HG03354 (cell line): Measurements from ENCODE around the gene MYBBP1A.

Experiments used
- ATAC-seq: cut with Tn5 transposase; IDR thresholded peaks from one replicate; pipeline ENCODE4 v1.9.1; 2021; ENCODE audit warnings: mild to moderate bottlenecking; ENCODE audit not compliant: unreplicated experiment, poor library complexity, severe bottlenecking

The MYBBP1A gene

DNA sequence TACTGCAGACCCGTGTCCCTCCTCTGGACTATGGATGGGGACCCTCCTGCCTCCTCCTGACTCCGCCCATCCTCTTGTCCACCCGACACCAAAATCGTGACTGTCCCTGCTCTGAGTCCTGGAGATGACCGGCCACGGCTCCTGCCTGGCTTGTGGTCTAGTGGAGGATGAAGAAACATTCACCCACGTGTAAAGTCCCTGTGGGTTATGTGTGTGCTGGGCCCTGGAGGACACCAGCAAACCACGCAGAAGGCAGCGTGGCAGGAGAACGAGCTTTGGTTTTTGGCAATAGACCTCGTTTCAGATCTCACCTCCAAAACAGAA lies 44.6 kb downstream of the MYBBP1A start:
- ATAC-seq, result no peak

DNA sequence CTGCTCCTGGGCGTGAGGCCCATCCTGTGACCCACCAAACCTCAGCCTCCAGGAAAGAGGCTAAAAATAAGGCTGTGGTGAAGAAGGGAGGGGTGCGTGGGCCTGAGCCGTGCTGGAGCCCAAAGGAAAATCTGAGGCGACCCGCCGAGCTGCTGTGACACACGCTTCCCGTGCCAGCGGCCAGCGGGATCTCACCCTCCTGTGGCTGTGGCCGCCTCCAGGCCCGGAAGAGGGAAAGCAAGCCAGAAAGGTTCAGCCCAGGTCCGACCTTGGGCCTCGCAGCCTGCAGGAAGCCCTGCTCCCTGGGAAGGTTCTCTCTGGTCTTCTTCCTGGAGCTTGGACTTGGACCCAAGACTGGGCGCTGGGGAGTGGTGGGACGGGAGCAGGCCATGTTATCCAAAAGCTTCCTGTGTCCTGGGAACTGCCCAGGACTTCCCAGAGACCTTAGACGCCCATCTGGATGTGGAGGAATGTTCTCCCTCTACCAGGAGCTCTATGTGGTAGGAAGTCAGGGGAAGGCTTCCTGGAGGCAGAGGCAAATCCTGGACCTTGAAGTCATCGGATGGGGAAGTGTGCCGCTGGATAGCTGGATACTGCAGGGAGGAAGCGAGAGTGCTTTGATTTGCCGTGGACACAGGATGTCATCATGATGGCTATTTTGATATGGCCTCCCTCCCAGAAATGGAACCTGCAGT lies 45.1 kb downstream of the MYBBP1A start:
- no peak for ATAC-seq

DNA sequence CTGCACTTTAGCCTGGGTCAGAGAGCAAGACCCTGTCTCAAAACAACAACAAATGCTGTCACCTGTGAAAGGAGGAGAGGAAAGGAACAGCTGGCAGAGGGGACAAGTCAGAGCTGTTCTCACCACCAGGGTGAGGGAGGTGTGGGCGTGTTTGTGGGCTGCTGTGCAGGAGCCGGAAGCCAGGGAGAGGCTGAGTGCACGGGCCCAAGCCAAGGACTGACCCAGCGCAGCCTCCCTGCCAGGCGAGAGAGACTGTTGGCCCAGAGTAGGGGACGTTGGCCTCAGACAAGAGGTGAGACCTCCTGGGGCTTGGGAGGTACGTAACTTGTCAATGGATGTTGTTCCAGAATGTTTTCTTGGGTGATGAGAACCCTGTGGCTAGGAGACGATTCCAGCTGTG lies 45.8 kb downstream of the MYBBP1A start:
- no peak for ATAC-seq

DNA sequence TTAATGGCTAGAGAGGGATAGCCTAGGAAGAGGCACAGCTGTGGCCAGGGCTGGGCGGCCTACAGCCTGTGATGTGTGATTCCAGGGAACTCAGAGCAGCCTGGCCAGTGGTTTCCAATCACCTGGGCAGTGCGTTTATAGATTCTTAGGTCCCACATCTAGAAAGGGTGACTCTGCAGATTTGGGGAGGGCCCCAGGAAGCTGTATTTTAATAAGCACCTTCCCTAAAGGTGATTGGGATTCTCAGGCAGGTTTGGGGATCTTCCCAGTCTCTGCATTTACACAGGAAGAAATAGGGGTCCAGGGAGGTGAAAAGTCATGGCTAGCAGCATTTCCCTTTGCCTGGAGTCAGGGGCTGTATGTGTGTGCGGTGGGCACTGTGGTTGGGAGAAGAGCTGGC lies 47.0 kb downstream of the MYBBP1A start:
- no peak for ATAC-seq

DNA sequence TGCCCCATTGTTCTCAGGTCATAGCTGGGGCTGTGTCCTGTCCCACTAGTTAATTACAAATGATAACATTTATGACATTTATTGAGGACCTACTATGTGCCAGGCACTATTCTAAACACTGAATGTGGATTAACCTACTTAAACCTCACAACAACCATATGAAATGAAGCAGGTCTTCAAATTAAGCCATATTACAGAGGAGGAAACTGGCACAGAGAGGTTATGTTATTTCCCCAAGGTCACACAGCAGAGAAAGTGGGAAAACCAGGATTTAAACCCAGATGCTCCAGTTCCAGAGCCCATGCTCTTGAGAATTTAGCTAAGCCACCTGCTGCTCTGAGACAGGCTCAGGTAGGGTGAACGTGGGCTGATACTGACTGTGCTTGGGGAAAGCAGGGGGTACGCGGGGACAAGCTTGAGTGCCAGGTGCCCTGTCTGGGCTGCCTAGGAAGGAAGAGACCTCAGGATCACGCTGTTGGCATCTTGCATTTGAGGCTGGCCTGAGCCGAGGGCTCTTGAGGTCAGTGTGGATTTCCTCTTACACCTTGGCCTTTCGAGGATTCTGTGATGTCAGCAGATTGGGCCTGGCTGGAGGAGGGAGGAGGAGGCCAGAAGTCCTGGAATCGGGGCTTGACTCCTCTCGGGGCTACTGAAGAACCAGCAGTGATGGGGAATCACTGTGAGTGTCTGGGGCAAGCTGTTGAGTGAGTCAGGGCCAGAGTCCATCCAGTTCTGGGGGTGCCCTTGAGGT lies 47.6 kb downstream of the MYBBP1A start:
- ATAC-seq, result no peak

DNA sequence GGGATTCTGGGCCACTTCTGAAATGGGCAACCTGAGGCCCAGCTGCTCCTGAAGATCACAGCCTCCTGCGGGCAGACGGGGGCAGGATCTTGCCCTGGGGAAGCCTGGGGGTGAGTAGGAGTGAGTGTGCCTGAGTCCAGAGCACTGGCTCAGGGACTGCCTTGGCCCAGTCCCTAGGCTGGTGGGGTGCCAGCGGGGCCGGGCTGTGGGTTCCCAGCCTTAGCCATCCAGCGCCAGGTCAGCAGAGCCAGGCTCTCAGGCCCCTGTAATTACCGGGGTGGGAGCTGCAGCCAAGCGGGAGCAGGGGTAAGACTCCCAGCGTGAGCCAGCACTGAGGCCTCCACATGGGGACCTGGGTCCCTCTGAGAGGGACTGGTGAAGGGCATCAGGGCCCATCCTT lies 48.3 kb downstream of the MYBBP1A start:
- ATAC-seq, result no peak

DNA sequence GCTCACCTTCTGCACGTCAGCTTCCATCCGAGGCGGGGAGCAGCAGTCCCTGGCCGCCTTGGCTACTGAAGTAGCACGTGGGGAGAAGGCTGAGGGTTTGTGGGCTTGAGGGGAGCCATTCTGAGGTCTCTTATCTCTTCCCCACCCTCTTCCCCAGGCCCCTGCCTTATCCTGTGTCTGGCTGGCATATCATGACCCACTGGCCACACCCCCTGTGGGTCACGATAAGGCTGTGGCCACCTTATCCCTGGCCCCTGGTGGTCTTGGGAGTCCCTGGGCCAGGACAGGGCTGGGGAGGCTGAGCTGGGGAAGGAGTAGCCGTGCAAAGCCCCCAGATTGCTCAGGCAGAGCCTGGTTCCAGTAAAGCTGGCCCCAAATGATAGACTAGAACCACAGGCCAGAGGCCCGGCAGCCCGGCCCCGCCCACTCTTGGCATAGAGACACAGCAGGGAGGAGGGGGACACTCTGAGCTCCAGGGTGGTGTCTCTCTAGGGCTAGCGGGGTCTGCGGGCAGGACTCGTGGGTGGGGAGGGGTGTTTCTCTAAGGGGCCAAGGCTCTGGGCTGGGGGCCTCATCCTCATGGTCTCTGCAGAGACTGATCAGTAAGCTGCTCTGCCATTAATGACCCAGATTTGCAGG lies 48.9 kb downstream of the MYBBP1A start:
- no peak for ATAC-seq

DNA sequence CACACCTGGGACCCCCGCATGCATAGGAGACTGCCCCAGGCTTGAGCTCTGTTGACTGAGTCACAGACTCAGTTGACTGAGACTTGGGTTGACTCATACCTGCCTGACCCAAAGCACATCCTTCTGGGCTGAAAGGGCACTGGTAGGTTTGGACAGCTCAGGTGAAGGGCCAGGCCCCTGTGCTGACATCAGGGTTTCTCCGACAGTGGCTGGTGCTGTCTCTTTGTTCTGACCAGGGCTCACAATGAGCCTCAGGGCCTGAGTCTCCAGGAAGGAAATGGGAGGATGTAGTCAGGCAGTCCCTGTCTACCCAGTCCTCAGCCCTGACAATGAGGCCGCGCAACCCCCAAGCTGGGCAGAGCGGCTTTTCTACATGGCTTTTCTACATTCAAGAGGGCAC lies 50.0 kb downstream of the MYBBP1A start:
- no peak for ATAC-seq

DNA sequence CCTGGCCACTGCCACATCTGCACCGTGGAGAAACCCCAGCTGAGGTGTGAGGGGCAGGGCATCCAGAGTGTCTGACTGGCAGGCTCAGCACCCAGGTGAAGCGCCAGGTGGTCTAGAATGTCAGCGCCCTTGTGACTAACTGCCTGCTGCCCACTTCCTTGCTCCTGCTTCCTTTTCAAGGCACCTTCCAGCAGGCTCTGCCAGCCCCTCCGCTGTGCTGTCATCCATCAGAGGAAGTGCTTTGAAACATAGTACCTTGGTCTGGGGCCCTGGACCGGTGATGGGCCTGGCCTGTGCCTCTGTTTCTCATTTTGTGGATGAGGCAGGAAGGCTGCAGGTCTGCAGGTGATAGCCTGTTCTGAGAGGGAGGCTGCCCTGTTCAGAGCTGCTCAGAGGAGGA lies 51.0 kb downstream of the MYBBP1A start:
- no peak for ATAC-seq

DNA sequence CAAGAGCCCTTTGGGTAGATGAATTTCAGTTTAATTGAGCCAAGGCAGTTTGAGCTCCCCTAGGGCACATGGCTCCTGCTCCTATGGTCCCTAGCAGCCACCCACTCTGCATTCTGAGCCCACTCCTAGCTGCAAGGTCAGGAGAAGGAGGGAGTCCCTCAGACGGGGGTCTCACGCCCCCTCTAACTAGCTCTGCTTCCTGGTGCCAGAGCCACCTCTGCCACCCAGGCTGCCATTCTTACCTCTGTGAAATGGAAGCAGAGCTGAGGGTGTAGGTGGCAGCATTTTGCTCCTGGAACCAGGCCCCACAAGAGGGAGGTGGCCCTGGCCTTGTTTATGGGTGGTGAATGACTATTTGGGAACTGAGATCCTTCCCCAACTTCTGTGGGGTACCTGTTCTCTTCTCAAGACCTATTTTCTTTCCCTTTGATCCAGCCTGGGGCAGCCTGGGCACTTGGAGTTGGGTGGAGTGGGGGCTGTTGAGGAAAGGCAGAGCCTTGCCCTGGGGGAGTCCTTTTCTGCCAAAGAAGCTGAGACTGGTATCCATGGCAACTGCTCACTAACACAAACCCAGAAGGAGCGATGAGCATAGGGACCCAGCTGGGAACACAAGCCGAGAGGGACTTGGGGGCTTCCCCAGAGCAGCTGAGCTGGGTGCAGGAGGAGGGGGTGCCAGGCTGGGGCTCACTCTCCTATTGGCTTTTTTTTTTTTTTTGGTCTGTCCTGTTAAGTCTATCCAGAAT lies 51.7 kb downstream of the MYBBP1A start:
- ATAC-seq, result no peak

DNA sequence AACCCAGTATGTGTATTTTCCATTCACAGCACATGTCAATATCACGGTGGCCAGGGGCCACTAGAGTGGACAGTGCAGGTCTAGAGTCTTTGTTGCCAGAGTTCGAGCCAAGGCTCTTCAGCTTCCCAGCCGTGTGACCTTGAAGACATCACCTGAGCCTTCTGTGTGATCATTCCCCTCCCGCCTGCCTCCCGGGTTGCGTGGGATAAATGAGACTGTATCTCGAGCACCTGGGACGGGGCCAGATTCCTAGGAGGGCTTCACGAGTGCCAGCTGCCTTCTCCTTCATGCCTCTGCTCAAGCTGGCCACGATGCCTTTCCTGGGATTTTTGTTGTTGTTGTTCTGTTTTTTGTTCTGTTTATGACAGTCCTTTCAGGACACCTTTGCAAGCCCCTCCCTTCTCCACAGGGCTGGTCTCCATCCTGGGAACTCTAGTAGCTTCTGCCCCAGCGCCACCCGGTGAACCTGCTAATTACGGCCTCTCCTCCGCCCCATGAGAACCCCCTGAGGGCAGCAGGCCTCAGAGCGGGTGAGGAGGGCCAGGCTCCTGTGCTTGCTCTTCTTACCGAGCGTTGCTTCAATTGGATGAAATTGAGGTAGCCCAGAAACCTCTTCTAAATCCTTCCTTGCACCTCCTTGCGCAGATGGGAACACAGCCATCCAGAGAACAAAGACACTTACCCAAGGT lies 52.6 kb downstream of the MYBBP1A start:
- ATAC-seq, result no peak

DNA sequence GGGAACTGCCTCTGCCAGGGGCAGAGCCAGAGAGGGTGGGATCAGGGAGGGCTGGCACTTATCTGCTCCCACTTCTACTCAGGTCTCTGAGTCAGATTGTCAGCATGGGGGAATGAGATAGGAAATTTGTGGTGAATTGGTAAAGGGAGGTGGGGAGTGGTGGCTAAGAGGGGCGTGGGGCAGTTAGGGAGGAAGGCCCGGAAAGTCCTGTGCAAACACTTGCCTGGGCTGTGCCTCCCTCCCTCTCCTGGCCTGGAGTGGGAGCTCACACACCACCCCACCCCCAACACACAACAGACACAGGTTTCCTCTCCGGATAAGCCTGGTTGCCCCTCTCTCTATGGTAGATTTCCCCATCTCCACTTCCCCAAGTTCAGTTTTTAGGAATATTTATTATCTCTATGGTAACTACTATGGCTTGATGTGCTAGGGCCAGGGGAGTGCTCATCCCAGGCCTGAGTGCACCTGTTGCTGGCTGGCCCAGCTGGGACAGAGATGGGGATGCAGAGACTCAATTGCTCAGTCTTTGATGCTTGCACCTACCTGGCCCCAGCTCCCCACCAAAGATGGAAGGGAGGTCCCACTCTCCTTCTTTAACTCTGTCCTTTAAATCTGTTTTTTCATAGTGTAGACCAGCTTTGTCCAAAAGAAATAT lies 53.8 kb downstream of the MYBBP1A start:
- no peak for ATAC-seq

DNA sequence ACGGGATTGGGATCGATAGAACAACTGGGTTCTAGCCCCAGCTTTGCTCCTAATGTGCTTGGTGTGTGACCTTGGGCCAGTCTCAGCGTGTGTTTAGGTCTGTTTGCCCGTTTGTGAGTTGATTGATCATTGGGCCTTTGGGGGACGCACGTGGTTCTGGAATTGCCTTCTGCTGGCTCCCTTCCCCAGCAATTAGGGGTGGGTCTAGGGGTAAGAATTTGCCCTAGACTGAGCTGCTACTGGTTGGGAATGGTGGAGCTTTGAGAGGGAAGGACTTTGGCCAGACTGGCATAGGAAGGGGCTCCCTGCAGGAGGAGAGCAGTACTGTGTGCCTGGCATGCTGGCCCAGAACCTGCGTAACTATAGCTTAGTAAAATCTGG lies 55.0 kb downstream of the MYBBP1A start:
- no peak for ATAC-seq

DNA sequence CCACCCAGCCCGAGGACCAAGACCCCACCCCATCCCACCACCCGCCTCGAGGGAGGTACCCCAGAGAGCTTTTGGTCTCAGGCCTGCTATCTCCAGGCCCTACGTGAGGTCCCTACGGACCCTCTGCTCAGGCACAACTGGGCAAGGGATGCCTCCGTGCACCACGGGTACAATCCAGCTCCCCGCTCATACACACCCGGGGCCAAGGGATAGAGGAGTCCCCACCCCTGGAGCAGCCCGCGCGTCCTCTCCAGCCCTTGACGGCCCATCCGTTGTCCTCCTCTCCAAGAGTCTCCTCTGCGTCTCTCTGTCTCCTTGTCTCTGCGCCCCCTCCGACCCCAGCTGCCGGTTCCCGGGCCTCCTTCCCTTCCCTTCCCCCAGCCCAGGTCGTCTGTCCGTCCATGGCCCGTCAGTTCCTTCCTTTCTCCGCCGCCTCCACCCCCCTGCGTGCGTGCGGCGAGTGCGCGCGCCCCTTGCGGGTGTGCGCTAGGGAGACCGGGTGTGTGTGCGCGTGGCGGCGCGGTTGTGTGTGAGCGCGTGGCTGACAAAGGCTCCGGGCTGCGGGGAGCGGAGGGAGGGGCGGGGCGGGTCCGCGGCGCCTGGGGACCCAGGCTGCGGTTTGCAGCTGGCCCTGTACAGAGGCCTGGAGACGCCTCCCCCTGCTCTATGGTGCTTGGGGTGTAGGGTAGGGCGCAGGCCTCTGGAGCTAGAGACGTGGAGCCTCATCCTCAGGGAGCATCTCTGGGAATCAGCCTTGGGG lies 55.6 kb downstream of the MYBBP1A start:
- no peak for ATAC-seq

DNA sequence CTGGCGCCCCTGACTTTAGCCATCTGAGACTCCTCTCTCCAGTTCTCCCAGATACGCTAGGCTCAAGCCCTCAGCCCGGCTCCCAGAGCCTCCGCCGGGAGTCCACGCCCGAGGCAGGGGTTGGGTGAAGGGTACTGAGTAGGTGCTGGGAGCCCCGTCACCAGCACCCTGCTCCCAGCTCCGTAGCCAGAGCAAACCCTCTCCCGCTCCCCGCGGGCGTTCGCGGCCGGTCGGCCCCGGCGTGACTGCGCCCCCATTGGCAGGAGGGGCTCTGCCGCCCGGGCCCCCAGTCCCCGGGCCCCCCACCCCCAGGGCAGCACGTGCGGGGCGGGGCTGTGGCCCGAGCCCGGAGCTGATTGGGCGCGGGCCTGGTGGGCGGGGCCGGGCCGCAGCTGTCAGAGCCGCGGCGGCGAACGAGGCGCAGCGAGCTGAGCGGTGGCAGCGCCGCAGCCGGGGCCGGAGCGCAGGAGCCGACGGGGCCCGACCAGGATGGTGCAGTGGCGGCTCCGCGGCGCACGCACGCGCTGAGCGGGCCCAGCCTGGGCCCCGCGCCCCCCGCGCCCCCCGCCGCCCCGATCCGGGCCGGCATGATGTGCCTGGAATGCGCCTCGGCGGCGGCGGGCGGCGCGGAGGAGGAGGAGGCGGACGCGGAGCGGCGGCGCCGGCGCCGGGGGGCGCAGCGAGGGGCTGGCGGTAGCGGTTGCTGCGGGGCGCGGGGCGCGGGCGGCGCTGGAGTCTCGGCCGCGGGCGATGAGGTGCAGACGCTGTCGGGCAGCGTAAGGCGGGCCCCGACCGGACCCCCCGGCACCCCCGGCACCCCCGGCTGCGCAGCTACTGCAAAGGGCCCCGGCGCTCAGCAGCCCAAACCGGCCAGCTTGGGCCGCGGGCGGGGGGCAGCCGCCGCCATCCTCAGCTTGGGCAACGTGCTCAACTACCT lies 56.5 kb downstream of the MYBBP1A start, which contains the start of gene SPNS2:
Gene SPNS2, plus strand, starts transcription at position 421 of the 937 bp plus-strand sequence. Its CDS starts 167 bp downstream, at position 588.
- ATAC-seq, result peak; percentile 67

DNA sequence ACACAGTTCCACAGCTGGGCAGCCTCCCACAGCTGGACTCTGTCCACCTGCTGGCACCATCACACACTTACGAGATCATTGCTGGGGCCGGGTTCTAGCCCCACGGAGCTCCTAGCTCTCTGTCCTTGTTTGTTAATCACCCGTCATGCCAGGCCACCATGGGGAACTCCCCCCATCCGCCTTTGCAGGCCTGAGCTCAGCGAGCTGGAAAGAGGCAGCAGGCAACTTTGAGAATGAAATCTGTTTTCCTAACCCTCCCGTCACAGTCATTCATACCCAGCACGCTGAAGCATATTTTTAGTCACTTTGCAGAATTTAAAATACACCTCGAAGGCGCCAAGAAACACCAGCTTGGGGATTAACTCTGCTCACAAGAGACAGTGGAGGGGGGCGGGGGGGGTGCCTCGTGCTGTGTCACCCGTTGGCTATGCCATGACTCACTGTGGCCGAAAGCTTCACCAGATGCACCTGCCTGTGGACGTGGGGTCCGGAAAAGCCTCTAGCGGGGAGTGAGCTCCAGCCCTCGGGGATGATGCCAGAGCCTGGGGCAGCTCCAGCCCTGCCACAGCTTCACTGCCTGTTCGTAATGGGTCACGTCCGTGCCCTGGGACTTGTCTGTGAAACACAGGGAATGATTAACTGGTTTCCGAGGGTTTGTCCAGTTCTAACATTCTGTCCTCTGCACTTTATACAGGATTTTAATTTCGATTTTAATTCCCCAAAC lies 57.9 kb downstream of the MYBBP1A start:
- no peak for ATAC-seq
